NCI-H2171 (cell line): Measurements from ENCODE around the gene ASB18.

ENCODE experiments used
- DNase-seq: peaks from one replicate; lab custom pipeline; 2025; lab: John Stamatoyannopoulos, UW

Gene ASB18

GRCh38 chr2:236163471-236164200 lies 100.6 kb downstream of the ASB18 start:
- no peak for DNase-seq

GRCh38 chr2:236162882-236163470 lies 101.2 kb downstream of the ASB18 start:
- DNase-seq: no peak

- DNase-seq: no peak
These were observed 102.0 kb downstream of the ASB18 start for GRCh38 chr2:236162031-236162845.

DNA sequence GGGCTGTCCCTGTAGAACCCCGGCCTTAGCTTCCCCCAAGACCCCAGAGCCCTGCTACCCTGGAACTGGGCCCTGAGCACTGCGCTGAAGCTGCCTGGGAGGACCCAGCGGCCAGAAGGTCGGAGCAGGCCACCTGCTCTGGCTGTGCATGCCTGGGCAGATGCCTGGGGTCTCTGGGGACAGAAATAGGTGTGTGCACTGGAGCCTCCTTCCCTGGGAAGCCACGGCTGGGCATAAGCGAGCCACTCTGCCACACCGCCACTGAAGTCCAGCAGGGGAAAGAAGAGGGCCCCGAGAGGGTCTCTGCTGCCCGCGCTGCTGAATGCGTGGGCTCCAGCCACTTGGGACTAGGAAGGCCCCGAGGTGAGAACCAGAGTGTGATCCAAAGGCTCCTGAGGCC lies 102.7 kb downstream of the ASB18 start:
- no peak for DNase-seq

DNA sequence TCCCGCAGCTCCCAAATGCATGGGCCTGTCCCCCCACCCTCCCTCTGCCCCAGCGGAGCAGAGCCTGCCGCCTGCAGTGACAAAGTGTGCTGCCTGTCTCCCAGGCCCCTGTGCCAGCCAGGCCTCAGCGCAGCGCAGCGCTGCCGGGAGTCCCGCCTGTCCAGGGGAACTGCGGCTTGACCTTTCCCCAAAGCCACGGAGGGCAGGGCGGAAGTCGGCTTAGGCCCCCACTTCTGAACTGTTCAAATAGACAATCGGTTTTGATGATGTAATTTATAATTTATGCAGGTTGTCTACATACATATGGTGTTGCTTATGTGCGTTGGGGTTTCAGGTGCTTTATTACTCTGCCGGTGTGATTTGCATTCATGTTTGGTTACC lies 103.1 kb downstream of the ASB18 start:
- DNase-seq: no peak

DNA sequence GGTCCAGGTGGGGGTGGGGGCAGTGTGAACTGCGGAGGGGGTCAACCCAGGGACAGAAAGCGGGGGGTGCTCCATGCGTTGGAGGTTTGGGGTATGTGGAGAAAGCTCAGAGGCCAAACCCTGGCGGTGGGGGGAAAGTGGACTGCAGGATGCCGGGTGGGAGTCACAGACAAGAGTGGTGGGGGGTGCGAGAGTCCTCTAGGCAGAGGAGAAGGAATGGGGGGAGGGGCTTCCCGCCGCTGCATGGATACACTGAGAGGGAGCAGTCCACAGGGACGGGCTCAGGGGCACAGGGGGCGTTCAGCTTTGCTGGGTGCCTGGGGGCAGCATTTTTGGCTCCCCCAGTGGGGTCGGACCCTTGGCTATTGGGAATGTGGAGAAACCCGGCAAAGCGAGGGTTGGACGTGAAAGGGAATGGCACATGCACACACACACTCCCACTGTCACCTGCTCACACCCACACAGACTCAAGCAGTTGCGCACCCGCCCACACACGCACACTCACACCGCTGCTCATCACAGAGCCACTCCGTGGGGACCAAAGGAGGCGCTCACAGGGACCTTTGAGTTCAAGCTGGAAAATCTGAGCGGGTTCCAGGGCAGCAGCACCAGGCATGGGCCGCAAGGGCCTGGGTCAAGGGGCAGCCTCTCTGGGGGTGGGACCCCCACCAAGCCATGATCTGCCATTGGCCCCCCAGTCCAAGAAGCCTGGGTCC lies 103.7 kb downstream of the ASB18 start:
- no peak for DNase-seq

- DNase-seq: no peak
These were observed 104.4 kb downstream of the ASB18 start for GRCh38 chr2:236159778-236160170.

- DNase-seq: no peak
These were observed 105.0 kb downstream of the ASB18 start for GRCh38 chr2:236158969-236159777.

GRCh38 chr2:236157815-236158498 lies 106.2 kb downstream of the ASB18 start:
- DNase-seq: no peak

DNA sequence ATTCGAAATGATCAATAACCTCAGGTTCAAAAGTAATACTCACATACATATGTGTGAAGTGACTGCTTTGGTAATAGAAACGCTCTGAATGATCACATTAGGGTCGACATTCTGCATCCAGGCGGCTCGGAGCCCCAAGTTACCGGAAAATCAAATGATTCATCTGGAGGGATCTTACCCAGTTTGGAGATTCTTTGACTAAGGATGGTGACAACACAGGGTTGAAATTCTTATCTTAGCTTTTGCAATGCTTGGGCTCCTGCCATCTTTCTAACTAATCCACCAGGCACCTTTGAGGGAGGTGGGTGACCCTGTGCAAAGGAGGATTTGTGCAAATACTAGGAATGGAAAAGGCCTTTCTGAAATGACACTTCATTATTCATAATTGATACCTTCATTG lies 106.8 kb downstream of the ASB18 start:
- no peak for DNase-seq

DNA sequence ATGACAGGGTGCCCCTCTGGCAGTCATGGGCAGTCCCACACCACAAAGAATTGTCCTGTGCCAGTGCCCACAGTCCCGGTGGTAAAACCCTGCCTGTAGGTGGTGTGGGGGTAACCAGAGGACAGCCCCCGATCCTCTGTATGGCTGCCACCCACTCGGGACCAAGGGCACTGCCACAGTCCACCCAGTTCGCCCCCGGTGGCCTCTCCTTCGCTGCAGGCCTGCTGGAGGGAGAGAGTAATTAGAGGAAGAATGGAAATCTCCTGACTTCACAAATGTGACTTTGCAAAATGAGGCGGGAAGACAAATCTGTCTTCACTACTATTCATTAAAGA lies 107.4 kb downstream of the ASB18 start:
- DNase-seq: no peak

- no peak for DNase-seq
These were observed 107.9 kb downstream of the ASB18 start for GRCh38 chr2:236156095-236156859.

GRCh38 chr2:236155406-236155805 lies 108.8 kb downstream of the ASB18 start:
- no peak for DNase-seq

DNA sequence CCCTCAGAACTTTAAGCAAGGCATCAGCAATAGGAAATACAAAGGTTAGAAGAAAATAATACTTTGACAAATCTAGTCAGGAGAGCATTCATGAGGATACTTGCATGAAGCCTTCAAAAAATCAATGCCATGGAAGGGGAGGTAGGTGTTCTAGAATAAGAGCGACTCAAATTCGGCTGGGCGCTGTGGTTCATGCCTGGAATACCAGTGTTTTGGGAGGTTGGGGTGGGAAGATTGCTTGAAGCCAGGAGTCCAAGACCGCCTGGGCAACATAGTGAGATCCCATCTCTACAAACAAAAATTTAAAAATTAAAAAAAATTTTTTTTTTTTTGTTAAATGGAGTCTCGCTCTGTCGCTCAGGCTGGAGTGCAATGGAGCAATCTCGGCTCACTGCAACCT lies 117.8 kb downstream of the ASB18 start:
- no peak for DNase-seq

GRCh38 chr2:236143811-236144210 lies 120.4 kb downstream of the ASB18 start:
- DNase-seq: no peak
